H9 (cell line): ENCODE results near the gene RGS5. TPM values are rescaled to one million over a fixed set of nuclear protein-coding genes. Genes with fewer than 3 reads are reported as not detected.

ENCODE experiments used
- DNase-seq: peaks from one replicate; pipeline ENCODE4 v3.0.0-alpha.2; 2017
- H2AFZ ChIP-seq: one replicate; pipeline ENCODE4 v1.6.1; 2013; ENCODE audit warnings: mild to moderate bottlenecking, low read length, control low read depth, moderate library complexity
- H2AK5ac ChIP-seq: 2 replicates; pipeline ENCODE4 v1.6.1; 2013; ENCODE audit warnings: low read length, control low read depth, mixed read lengths; ENCODE audit not compliant: insufficient read length
- H2BK120ac ChIP-seq: one replicate; pipeline ENCODE4 v1.6.1; 2013; ENCODE audit warnings: low read depth, mild to moderate bottlenecking, low read length, control low read depth, inconsistent platforms; ENCODE audit not compliant: poor library complexity, severe bottlenecking
- H2BK12ac ChIP-seq: 2 replicates; pipeline ENCODE4 v1.6.1; 2013; ENCODE audit warnings: low read length, control low read depth, mixed read lengths, low read depth; ENCODE audit not compliant: insufficient read length
- H2BK15ac ChIP-seq: 2 replicates; pipeline ENCODE4 v1.6.1; 2013; ENCODE audit warnings: low read depth, low read length, control low read depth
- H2BK20ac ChIP-seq: one replicate; pipeline ENCODE4 v1.6.1; 2013; ENCODE audit warnings: low read depth, mild to moderate bottlenecking, low read length, control low read depth, inconsistent platforms; ENCODE audit not compliant: poor library complexity, severe bottlenecking
- H2BK5ac ChIP-seq: 2 replicates; pipeline ENCODE4 v1.6.1; 2013; ENCODE audit warnings: low read length, control low read depth, mixed read lengths; ENCODE audit not compliant: insufficient read length
- H3K14ac ChIP-seq: 2 replicates; pipeline ENCODE4 v1.6.1; 2013; ENCODE audit warnings: low read length, control low read depth; ENCODE audit not compliant: insufficient read depth
- H3K18ac ChIP-seq: 2 replicates; pipeline ENCODE4 v1.6.1; 2013; ENCODE audit warnings: low read depth, mild to moderate bottlenecking, mixed read lengths, low read length, control low read depth; ENCODE audit not compliant: insufficient read length
- H3K23ac ChIP-seq: 2 replicates; pipeline ENCODE4 v1.6.1; 2013; ENCODE audit warnings: low read length, control low read depth, mixed read lengths, low read depth; ENCODE audit not compliant: insufficient read length
- H3K23me2 ChIP-seq: 2 replicates; pipeline ENCODE4 v1.6.1; 2013; ENCODE audit warnings: low read depth, mild to moderate bottlenecking, mixed read lengths, low read length, control low read depth; ENCODE audit not compliant: insufficient read length, poor library complexity, severe bottlenecking
- H3K27ac ChIP-seq: 2 replicates; pipeline ENCODE4 v1.5.1; 2013; ENCODE audit warnings: low read length, control low read depth, mixed read lengths, low read depth; ENCODE audit not compliant: insufficient read length
- H3K27me3 ChIP-seq: 2 replicates; pipeline ENCODE4 v1.6.1; 2013; ENCODE audit warnings: low read length, control low read depth, inconsistent platforms; ENCODE audit not compliant: insufficient read depth
- H3K4ac ChIP-seq: 2 replicates; pipeline ENCODE4 v1.6.1; 2013; ENCODE audit warnings: low read depth, mild to moderate bottlenecking, control low read depth, inconsistent platforms, low read length, moderate library complexity
- H3K4me1 ChIP-seq: 2 replicates; pipeline ENCODE4 v1.6.1; 2013; ENCODE audit warnings: low read length, control low read depth, inconsistent platforms; ENCODE audit not compliant: insufficient read depth
- H3K4me2 ChIP-seq: 2 replicates; pipeline ENCODE4 v1.6.1; 2013; ENCODE audit warnings: low read length, control low read depth, mixed read lengths; ENCODE audit not compliant: insufficient read length, insufficient read depth
- H3K56ac ChIP-seq: 2 replicates; pipeline ENCODE4 v1.6.1; 2013; ENCODE audit warnings: low read depth, mild to moderate bottlenecking, mixed read lengths, low read length, control low read depth; ENCODE audit not compliant: insufficient read length
- H3K79me1 ChIP-seq: 2 replicates; pipeline ENCODE4 v1.6.1; 2013; ENCODE audit warnings: low read depth, mild to moderate bottlenecking, moderate library complexity, low read length, control low read depth, inconsistent platforms; ENCODE audit not compliant: insufficient read depth, poor library complexity, severe bottlenecking
- H3K79me2 ChIP-seq: 2 replicates; pipeline ENCODE4 v1.6.1; 2013; ENCODE audit warnings: low read length, control low read depth, inconsistent platforms; ENCODE audit not compliant: insufficient read depth
- H3K9ac ChIP-seq: 2 replicates; pipeline ENCODE4 v1.6.1; 2013; ENCODE audit warnings: low read length, control low read depth, mixed read lengths; ENCODE audit not compliant: insufficient read length; ENCODE audit errors: extremely low read depth
- H3K9me3 ChIP-seq: one replicate; pipeline ENCODE4 v1.6.1; 2013; ENCODE audit warnings: low read depth, low read length, inconsistent platforms; ENCODE audit not compliant: control insufficient read depth
- H3T11ph ChIP-seq: one replicate; pipeline ENCODE4 v1.6.1; 2013; ENCODE audit warnings: mild to moderate bottlenecking, low read length, control low read depth, inconsistent platforms
- H4K20me1 ChIP-seq: one replicate; pipeline ENCODE4 v1.6.1; 2013; ENCODE audit not compliant: control insufficient read depth, insufficient read length, insufficient read depth
- H4K5ac ChIP-seq: 2 replicates; pipeline ENCODE4 v1.6.1; 2013; ENCODE audit warnings: low read depth, mild to moderate bottlenecking, mixed read lengths, low read length, control low read depth; ENCODE audit not compliant: insufficient read length
- H4K8ac ChIP-seq: replicated peaks from 2 replicates; pipeline ENCODE4 v1.6.1; 2013; ENCODE audit warnings: low read length, control low read depth, mixed read lengths, low read depth; ENCODE audit not compliant: insufficient read length
- H4K91ac ChIP-seq: 2 replicates; pipeline ENCODE4 v1.6.1; 2013; ENCODE audit warnings: low read depth, mild to moderate bottlenecking, moderate library complexity, mixed read lengths, low read length, control low read depth; ENCODE audit not compliant: insufficient read length
- H3K27ac Mint-ChIP-seq, 3 experiments: 2 replicates in 2 of 3; 3 replicates in 1 of 3; pipeline ENCODE4 v1.8.0; 2020 to 2021; ENCODE audit warnings: mixed read lengths in 3 of 3, mild to moderate bottlenecking in 1 of 3, moderate library complexity in 1 of 3
- H3K27me3 Mint-ChIP-seq: 2 replicates; pipeline ENCODE4 v1.8.0; 2021; ENCODE audit warnings: low read depth, mild to moderate bottlenecking, moderate library complexity, mixed read lengths
- H3K36me3 Mint-ChIP-seq, 3 experiments: 2 replicates in 2 of 3; 3 replicates in 1 of 3; pipeline ENCODE4 v1.8.0; 2020 to 2021; ENCODE audit warnings: low read depth in 3 of 3, mixed read lengths in 3 of 3; ENCODE audit not compliant: insufficient read depth in 1 of 3
- H3K4me1 Mint-ChIP-seq, 2 experiments: 2 replicates each; pipeline ENCODE4 v1.8.0; 2020; ENCODE audit warnings: mixed read lengths in 2 of 2
- H3K4me3 Mint-ChIP-seq, 2 experiments: 2 replicates in 1 of 2; 3 replicates in 1 of 2; pipeline ENCODE4 v1.8.0; 2020 to 2021; ENCODE audit warnings: mild to moderate bottlenecking in 2 of 2, mixed read lengths in 2 of 2, moderate library complexity in 1 of 2
- H3K9me3 Mint-ChIP-seq, 2 experiments: 2 replicates in 1 of 2; 3 replicates in 1 of 2; pipeline ENCODE4 v1.8.0; 2020; ENCODE audit warnings: mild to moderate bottlenecking in 2 of 2, mixed read lengths in 2 of 2, moderate library complexity in 1 of 2
- WGBS: extraction: QIAGEN DNeasy Blood & Tissue Kit; methylation state at CpG from one replicate; pipeline ENCODE4 v1.1.7; 2013; ENCODE audit warnings: missing lambda C conversion rate, low lambda C conversion rate, mixed read lengths; ENCODE audit not compliant: insufficient read length; ENCODE audit errors: extremely low coverage; 5-methylcytosine and 5-hydroxymethylcytosine counted together
- total RNA-seq: library from RNA; stranded (reverse); gene quantifications from 2 replicates; pipeline ENCODE4 v1.2.1, GENCODE V29; 2021
- TF ChIP-seq, protein P1 (sequence below): fragments of 200-600 bp; sonication (generic); conservative IDR thresholded peaks from 3 replicates; pipeline ENCODE4 v1.8.0; 2021; ENCODE audit warnings: antibody characterized with exemption, mild to moderate bottlenecking

RGS5 gene
- total RNA-seq, 1 experiment from 2014 or later: 30.1 TPM

- Histone ChIP-seq H4K8ac (no peak overlapping the region), H3K4me1 (no peaks in the 10 kb centered on the region)
Observed at GRCh38 chr1:163176797-163177196, 25.9 kb downstream of the RGS5 start.

More at GRCh38 chr1:163176797-163177196, 25.9 kb downstream of the RGS5 start:
- Histone ChIP-seq H2BK120ac (no peak overlapping the region), H3K9me3 (no peaks in the 10 kb centered on the region), H3K27ac (no peak overlapping the region), H3T11ph (no peak overlapping the region), H4K5ac (no peak overlapping the region), H2BK15ac (no peak overlapping the region), H3K79me1 (no peaks in the 10 kb centered on the region), H2AFZ (no peak overlapping the region), H2BK5ac (no peak overlapping the region), H3K4me2 (no peak overlapping the region), H3K79me2 (no peaks in the 10 kb centered on the region), H2AK5ac (no peak overlapping the region), H3K23ac (no peak overlapping the region), H3K23me2 (no peaks in the 10 kb centered on the region), H3K56ac (no peak overlapping the region), H3K9ac (no peak overlapping the region), H3K4ac (no peak overlapping the region), H2BK12ac (no peak overlapping the region), H3K27me3 (no peaks in the 10 kb centered on the region), H4K91ac (no peak overlapping the region), H4K20me1 (no peaks in the 10 kb centered on the region), H3K14ac (no peak overlapping the region), H2BK20ac (no peak overlapping the region), H3K18ac (no peak overlapping the region)
- Mint-ChIP-seq H3K9me3 (no peaks in the 10 kb centered on the region), H3K4me1 (peaks cover 9% of the 10 kb centered on the region in 2 experiments), H3K27ac (no peak overlapping the region), H3K27me3 (no peaks in the 10 kb centered on the region), H3K4me3 (no peak overlapping the region), H3K36me3 (no peaks in the 10 kb centered on the region)
- no peak for DNase-seq
- no CpG with 5 or more reads among the region's 4 CpGs for WGBS
- TF ChIP-seq, protein P1, sequence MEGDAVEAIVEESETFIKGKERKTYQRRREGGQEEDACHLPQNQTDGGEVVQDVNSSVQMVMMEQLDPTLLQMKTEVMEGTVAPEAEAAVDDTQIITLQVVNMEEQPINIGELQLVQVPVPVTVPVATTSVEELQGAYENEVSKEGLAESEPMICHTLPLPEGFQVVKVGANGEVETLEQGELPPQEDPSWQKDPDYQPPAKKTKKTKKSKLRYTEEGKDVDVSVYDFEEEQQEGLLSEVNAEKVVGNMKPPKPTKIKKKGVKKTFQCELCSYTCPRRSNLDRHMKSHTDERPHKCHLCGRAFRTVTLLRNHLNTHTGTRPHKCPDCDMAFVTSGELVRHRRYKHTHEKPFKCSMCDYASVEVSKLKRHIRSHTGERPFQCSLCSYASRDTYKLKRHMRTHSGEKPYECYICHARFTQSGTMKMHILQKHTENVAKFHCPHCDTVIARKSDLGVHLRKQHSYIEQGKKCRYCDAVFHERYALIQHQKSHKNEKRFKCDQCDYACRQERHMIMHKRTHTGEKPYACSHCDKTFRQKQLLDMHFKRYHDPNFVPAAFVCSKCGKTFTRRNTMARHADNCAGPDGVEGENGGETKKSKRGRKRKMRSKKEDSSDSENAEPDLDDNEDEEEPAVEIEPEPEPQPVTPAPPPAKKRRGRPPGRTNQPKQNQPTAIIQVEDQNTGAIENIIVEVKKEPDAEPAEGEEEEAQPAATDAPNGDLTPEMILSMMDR: no peak
